Central memory CD8-positive, alpha-beta T cell (primary cell): ENCODE measurements around the gene COQ4.

Source experiments
- ATAC-seq: fragments of 150-1000 bp; cut with Tn5 transposase; replicated peaks from 2 replicates; pipeline ENCODE4 v1.10.0; 2022; ENCODE audit warnings: mild to moderate bottlenecking, moderate FRiP score, moderate number of reproducible peaks; ENCODE audit not compliant: poor library complexity, severe bottlenecking; ENCODE audit errors: extremely low read depth
- DNase-seq, 2 donors: peaks; one replicate each; pipeline ENCODE4 v3.0.0; 2021; ENCODE audit warnings: low spot score in 2 of 2
- H3K27ac Mint-ChIP-seq: one replicate; pipeline ENCODE4 v1.8.0; 2022; ENCODE audit warnings: low read depth, mild to moderate bottlenecking, moderate library complexity, mixed read lengths
- H3K27me3 Mint-ChIP-seq: one replicate; pipeline ENCODE4 v1.8.0; 2022; ENCODE audit warnings: mixed read lengths
- H3K36me3 Mint-ChIP-seq: one replicate; pipeline ENCODE4 v1.8.0; 2022; ENCODE audit warnings: mild to moderate bottlenecking, moderate library complexity, mixed read lengths; ENCODE audit not compliant: insufficient read depth
- H3K4me1 Mint-ChIP-seq: one replicate; pipeline ENCODE4 v1.8.0; 2022; ENCODE audit warnings: mixed read lengths
- H3K4me3 Mint-ChIP-seq: one replicate; pipeline ENCODE4 v1.8.0; 2022; ENCODE audit warnings: mild to moderate bottlenecking, moderate library complexity, mixed read lengths
- H3K9me3 Mint-ChIP-seq: one replicate; pipeline ENCODE4 v1.8.0; 2022; ENCODE audit warnings: mixed read lengths

The COQ4 gene

DNA sequence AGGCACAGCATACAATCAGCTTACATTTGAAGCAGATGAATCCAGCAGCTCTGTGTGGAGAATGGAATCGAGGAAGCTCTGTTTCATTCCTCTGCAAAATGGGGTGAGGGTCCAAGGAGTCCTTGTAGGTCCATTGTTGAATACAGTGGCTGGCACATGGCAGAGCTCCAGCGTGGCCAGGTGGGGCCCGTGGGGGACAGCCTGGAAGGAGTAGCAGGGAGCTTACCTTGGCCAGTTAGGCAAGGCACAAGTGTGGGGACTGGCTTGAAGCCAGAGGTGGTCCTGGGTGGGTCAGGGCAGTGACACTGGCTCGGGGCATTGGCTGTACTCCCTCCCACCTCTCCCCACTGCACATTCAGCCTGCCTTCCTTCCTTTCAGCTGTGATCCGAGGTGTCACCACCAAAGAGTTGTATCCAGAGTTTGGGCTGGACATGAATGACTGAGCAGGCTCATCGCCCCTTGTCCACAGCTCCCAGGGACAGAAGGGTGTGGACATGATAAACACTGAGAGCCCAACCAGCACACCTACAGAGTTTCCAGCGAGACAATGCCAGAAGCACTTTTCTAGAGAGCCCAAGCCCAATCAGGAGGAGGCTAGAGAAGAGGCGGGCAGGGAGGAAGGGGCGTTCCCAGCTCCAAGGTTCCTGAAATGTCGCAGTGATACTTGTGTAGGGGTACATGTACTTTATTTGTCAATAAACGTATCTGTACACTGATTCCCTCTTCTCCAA, 34.2 kb upstream of the COQ4 start:
- H3K36me3 Mint-ChIP-seq: peaks cover 4% of the 10 kb centered on the region
- no peak overlapping the region for H3K27ac Mint-ChIP-seq
- ATAC-seq: no peak
- no peaks in the 10 kb centered on the region for H3K4me1 Mint-ChIP-seq
- no peaks in the 10 kb centered on the region for H3K9me3 Mint-ChIP-seq
- no peaks in the 10 kb centered on the region for H3K27me3 Mint-ChIP-seq
- DNase-seq: no peak
- no peak overlapping the region for H3K4me3 Mint-ChIP-seq

GRCh38 chr9:128292009-128292408, 30.6 kb upstream of the COQ4 start:
- ATAC-seq (no peak), DNase-seq (no peak)
- H3K27ac Mint-ChIP-seq: no peak overlapping the region

DNA sequence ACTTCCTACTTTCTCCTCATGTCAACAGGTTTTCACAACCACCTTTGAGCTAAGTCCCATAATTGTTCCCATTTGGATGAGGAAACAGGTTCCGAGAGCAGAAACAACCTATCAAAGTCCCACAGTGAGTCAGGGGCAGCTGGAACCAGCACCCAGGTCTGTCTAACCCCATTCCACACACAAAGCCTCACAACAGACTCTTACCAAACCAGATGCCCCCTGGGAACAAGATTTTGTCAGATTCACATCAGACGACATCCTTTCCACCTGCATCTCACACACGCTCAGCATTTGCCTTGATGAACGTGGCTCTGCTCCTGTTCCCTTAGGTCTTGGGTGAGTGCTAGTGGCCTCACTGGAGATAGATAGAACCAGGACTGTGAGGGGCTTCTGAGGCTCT, 29.5 kb upstream of the COQ4 start:
- ATAC-seq (no peak), DNase-seq (no peak)
- H3K4me3 Mint-ChIP-seq: no peak overlapping the region
- H3K9me3 Mint-ChIP-seq: no peaks in the 10 kb centered on the region
- H3K36me3 Mint-ChIP-seq: no peaks in the 10 kb centered on the region
- H3K27ac Mint-ChIP-seq: no peak overlapping the region
- H3K4me1 Mint-ChIP-seq: no peaks in the 10 kb centered on the region
- no peaks in the 10 kb centered on the region for H3K27me3 Mint-ChIP-seq

More at GRCh38 chr9:128292009-128292408, 30.6 kb upstream of the COQ4 start:
- Mint-ChIP-seq H3K4me1 (no peaks in the 10 kb centered on the region), H3K27me3 (no peaks in the 10 kb centered on the region), H3K4me3 (no peak overlapping the region), H3K36me3 (no peaks in the 10 kb centered on the region), H3K9me3 (no peaks in the 10 kb centered on the region)

DNA sequence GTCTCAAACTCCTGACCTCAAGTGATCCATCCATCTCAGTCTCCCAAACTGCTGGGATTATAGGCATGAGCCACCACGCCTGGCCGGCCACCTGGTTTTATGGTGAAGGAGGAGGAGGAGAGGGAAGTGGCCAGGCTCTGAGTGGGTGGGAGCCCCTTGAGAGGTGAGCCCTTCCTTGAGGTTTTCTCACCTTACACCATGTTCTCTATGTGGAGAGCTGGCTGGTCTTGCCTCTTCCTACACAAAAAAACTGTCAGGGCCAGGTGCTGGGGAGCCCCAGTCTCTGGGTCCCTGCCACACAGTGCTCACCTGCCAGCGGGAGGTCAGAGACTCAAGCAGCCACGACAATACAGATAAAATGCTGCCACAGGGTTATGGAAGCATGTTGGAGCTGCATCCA, 28.5 kb upstream of the COQ4 start:
- no peak overlapping the region for H3K4me3 Mint-ChIP-seq
- no peaks in the 10 kb centered on the region for H3K36me3 Mint-ChIP-seq
- ATAC-seq (no peak), DNase-seq (no peak)
- no peaks in the 10 kb centered on the region for H3K27me3 Mint-ChIP-seq
- no peak overlapping the region for H3K27ac Mint-ChIP-seq
- H3K9me3 Mint-ChIP-seq: no peaks in the 10 kb centered on the region
- no peaks in the 10 kb centered on the region for H3K4me1 Mint-ChIP-seq

DNA sequence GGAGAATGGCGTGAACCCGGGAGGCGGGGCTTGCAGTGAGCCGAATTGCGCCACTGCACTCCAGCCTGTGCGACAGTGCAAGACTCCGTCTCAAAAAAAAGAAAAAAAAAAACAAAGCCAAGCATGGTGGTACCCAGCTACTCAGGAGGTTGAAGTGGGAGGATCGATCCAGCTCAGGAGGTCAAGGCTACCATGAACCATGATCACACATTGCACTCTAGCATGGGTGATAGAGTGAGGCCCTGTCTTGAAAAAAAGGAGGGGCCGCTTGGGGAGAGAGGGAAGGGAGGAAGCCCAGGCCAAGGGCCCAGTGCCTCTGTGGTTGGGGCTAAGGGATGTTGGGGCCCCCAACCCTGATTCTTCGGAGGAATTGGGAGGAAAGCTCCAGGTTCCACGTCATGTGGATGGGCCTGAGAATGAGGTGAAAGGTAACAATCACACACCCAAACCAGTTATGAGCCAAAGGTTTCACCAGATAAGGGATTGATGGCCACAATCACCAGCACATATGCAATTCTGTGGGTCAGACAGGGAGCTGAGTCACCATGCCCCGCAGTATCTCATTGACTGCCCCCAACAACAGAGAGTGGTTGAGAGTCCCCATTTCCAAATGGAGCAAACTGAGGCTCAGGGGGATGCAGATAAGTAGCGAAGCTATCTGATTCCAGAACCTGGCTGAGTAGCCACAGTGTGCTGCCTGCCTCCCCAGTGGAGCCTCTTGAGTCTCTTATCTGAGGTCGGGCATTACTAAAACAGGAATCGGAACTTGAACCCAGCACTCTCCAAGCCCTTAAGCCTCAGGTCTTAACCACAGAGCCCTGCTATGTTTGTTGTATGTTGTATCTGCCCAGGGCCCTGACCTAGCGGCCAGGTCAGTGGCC, 26.1 kb upstream of the COQ4 start:
- ATAC-seq (no peak), DNase-seq (no peak)
- H3K27me3 Mint-ChIP-seq: no peaks in the 10 kb centered on the region
- H3K27ac Mint-ChIP-seq: no peak overlapping the region
- no peaks in the 10 kb centered on the region for H3K36me3 Mint-ChIP-seq
- H3K9me3 Mint-ChIP-seq: no peaks in the 10 kb centered on the region
- no peak overlapping the region for H3K4me3 Mint-ChIP-seq
- no peaks in the 10 kb centered on the region for H3K4me1 Mint-ChIP-seq

DNA sequence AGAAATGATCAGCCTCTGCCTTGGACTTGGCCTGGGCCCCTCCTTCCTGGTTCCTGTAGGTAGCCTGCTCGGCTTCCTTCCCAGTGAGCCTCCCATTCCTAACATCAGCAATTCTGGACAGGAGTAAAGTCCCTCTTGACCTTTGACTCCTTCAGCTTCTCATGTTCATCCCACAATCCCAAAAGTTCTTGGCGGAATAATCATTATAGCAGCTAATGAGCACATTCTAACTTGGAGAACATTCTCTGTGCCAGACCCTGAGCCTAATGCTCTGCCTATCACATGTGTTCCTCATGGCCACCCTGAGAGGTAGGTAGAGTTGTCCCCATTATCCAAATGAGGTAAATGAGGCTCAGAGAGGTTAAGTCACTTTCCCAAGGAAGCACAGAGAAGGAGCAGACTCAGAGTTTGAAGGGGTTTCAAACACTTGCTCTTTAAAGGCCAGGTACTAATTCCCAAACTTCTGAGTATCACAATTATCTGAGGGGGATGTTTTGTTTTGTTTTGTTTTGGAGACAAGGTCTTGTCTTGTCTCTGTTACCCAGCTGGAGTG, 25.3 kb upstream of the COQ4 start:
- H3K4me3 Mint-ChIP-seq: no peak overlapping the region
- no peaks in the 10 kb centered on the region for H3K27me3 Mint-ChIP-seq
- no peaks in the 10 kb centered on the region for H3K36me3 Mint-ChIP-seq
- DNase-seq (no peak), ATAC-seq (no peak)
- no peaks in the 10 kb centered on the region for H3K9me3 Mint-ChIP-seq
- no peaks in the 10 kb centered on the region for H3K4me1 Mint-ChIP-seq
- H3K27ac Mint-ChIP-seq: no peak overlapping the region

- no peaks in the 10 kb centered on the region for H3K27me3 Mint-ChIP-seq
- no peaks in the 10 kb centered on the region for H3K4me1 Mint-ChIP-seq
- ATAC-seq (no peak), DNase-seq (no peak)
- H3K4me3 Mint-ChIP-seq: no peak overlapping the region
- H3K9me3 Mint-ChIP-seq: no peaks in the 10 kb centered on the region
- no peak overlapping the region for H3K27ac Mint-ChIP-seq
- no peaks in the 10 kb centered on the region for H3K36me3 Mint-ChIP-seq
Observed at GRCh38 chr9:128298535-128299482, 23.8 kb upstream of the COQ4 start.

DNA sequence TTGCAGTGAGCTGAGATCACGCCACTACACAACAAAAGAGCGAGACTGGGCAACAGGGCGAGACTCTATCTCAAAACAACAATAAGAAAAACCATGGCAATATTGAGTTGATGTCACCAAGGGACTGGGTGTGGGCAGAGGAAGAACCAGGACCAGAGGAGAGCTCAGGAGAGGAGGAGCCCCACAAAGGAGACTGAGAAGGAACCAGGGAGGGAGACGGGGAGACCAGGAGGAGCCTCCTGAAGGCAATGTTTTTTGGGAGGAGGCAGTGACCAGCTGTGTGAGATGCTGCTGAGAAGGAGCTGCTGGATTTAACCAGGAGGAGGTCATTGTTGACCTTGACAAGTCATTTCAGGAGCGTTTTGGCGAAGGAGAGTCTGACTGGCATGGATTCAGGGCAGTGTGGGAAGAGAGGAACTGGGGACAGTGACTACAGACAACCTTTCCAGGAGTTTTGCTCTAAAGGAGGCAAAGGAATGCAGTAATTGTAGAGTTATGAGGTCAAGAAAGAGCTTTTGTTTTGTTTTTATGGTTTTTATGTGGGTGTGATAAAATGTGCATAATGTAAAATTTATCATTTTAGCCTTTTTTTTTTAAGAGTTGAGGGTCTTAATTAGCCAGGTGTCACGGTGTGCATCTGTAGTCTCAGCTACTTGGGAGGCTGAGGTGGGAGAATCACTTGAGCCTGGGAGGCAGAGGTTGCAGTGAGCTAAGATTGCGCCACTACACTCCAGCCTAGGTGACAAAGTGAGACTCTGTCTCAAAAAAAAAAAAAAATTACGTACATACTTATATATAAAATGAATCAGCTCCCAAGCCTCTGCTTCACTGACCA, 18.3 kb upstream of the COQ4 start:
- no peak overlapping the region for H3K4me3 Mint-ChIP-seq
- H3K27ac Mint-ChIP-seq: peak overlapping the region; percentile 67
- H3K27me3 Mint-ChIP-seq: no peaks in the 10 kb centered on the region
- no peaks in the 10 kb centered on the region for H3K9me3 Mint-ChIP-seq
- H3K4me1 Mint-ChIP-seq: no peaks in the 10 kb centered on the region
- peaks cover 8% of the 10 kb centered on the region for H3K36me3 Mint-ChIP-seq
- ATAC-seq: no peak
- no peak for DNase-seq

GRCh38 chr9:128304971-128305288, 17.7 kb upstream of the COQ4 start:
- Mint-ChIP-seq H3K4me1 (no peaks in the 10 kb centered on the region), H3K9me3 (no peaks in the 10 kb centered on the region), H3K27me3 (no peaks in the 10 kb centered on the region), H3K27ac (no peak overlapping the region), H3K36me3 (peaks cover 11% of the 10 kb centered on the region), H3K4me3 (no peak overlapping the region)
- DNase-seq (no peak), ATAC-seq (no peak)

DNA sequence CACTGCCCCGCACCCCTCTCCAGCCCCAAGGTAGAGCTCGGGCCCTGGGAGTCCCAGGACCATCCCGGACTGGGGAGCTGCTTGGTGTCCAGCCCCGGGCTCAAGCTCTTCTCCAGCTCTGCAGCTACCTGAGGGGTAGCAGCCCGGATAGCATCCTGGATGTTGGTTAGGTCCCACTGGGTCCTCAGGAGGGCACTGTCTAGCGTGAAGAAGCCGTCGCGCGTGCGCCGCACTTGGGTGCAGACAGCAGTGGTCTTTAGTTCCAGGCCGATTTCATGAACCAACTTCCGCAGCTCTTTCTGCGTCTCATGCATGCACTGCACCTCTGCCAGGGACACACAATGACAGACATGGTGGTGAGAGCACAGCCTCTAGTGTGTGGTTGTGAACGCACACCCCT, 13.1 kb upstream of the COQ4 start:
- H3K4me1 Mint-ChIP-seq: no peaks in the 10 kb centered on the region
- no peak for DNase-seq
- H3K4me3 Mint-ChIP-seq: no peak overlapping the region
- H3K27me3 Mint-ChIP-seq: no peaks in the 10 kb centered on the region
- H3K36me3 Mint-ChIP-seq: peaks cover 34% of the 10 kb centered on the region
- H3K27ac Mint-ChIP-seq: no peak overlapping the region
- no peaks in the 10 kb centered on the region for H3K9me3 Mint-ChIP-seq
- ATAC-seq: no peak

- Mint-ChIP-seq H3K36me3 (peaks cover 34% of the 10 kb centered on the region), H3K4me3 (no peak overlapping the region), H3K9me3 (no peaks in the 10 kb centered on the region), H3K27ac (no peak overlapping the region), H3K4me1 (no peaks in the 10 kb centered on the region), H3K27me3 (no peaks in the 10 kb centered on the region)
- DNase-seq (no peak), ATAC-seq (no peak)
Observed at GRCh38 chr9:128310461-128310860, 12.2 kb upstream of the COQ4 start.

DNA sequence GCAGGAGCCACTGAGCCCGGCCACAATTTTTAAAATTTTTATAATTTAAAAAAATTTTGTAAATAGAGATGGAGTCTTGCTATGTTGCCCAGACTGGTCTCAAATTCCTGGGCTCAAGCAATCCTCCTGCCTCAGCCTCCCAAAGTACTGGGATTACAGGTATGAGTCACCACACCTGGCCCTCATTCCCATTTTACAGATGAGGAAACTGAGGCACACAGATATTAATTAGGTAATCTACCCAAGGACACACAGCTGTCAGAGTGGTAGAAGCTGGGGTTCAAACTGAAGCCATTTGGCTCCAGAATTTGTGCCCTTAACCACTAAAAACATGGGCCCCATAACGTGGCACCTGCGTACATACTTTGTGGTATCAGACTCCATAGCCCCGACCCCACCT, 7.9 kb upstream of the COQ4 start:
- H3K4me1 Mint-ChIP-seq: no peaks in the 10 kb centered on the region
- H3K9me3 Mint-ChIP-seq: no peaks in the 10 kb centered on the region
- no peak for ATAC-seq
- no peak for DNase-seq
- no peak overlapping the region for H3K4me3 Mint-ChIP-seq
- no peaks in the 10 kb centered on the region for H3K27me3 Mint-ChIP-seq
- H3K27ac Mint-ChIP-seq: no peak overlapping the region
- peaks cover 24% of the 10 kb centered on the region for H3K36me3 Mint-ChIP-seq
